Measurements from ENCODE around the gene HNRNPCL4.
"Not testable (repeated sequence)": the region's sequence is repeated elsewhere in the genome, so short reads cannot be mapped to it uniquely, and the experiment has no call there.

DNA sequence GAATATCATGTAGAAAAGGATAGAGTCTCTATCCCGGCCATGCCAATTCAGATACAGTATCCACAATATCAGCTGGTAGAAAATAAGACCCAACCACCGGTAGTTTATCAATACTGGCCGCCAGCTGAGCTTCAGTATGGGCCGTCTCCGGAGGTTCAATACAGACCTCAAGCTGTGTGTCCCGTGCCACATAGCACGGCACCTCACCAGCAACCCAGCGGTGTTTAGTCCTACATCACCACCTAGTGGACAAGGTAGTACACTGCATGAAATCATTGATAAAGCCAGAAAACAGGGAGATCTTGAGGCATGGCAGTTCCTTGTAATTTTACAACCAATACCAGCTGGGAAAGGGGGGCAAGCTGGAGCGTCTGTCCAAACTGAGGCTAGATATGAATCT, 43.3 kb upstream of the HNRNPCL4 start:
- not testable (repeated sequence) for TF ChIP-seq POLR2A (IDR thresholded peaks at IDR 0.05)
- TF ChIP-seq, protein P1, sequence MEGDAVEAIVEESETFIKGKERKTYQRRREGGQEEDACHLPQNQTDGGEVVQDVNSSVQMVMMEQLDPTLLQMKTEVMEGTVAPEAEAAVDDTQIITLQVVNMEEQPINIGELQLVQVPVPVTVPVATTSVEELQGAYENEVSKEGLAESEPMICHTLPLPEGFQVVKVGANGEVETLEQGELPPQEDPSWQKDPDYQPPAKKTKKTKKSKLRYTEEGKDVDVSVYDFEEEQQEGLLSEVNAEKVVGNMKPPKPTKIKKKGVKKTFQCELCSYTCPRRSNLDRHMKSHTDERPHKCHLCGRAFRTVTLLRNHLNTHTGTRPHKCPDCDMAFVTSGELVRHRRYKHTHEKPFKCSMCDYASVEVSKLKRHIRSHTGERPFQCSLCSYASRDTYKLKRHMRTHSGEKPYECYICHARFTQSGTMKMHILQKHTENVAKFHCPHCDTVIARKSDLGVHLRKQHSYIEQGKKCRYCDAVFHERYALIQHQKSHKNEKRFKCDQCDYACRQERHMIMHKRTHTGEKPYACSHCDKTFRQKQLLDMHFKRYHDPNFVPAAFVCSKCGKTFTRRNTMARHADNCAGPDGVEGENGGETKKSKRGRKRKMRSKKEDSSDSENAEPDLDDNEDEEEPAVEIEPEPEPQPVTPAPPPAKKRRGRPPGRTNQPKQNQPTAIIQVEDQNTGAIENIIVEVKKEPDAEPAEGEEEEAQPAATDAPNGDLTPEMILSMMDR (IDR thresholded peaks at IDR 0.05 in 8 of 11, conservative IDR thresholded peaks at IDR 0.05 in 3 of 11) = not testable (repeated sequence)

Data from spleen (tissue), 7 donors.